HG03442 (cell line): Measurements from ENCODE around the gene CTDP1.

Experiments used
- ATAC-seq: cut with Tn5 transposase; IDR thresholded peaks from one replicate; pipeline ENCODE4 v1.9.1; 2021; ENCODE audit warnings: mild to moderate bottlenecking, moderate library complexity; ENCODE audit not compliant: unreplicated experiment

Gene CTDP1

DNA sequence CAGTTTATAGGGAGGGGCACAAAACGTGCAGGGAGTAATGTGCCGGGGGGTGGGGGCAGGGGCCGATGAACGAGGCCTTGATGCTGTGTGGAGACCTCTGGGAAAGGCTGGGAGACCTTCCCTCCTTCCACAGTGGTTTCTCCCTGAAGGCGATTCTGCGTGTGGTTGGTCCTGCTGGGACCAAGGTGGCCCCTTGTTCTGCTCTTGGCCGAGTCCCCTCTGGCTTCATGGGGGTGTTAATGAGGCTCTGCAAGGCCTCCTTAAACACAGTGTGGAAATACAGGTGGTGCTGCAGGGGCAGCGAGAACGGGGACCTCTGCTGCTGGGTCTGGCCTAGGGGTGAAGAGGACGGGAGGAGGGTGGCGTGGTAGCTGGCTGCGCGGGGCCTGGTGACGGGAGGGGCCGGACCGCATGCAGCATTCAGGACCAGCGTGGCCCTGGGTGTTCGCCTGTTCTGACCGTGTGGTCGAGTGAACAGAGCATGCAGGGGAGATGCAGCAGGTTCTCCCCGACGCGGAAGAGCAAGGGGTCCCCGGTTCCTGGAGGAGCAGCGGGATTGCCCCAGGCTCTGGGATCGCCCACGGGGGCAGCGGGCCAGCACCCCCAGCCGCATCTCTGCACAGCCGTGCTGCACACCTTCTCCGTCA, 76.0 kb downstream of the CTDP1 start:
- ATAC-seq, result no peak

DNA sequence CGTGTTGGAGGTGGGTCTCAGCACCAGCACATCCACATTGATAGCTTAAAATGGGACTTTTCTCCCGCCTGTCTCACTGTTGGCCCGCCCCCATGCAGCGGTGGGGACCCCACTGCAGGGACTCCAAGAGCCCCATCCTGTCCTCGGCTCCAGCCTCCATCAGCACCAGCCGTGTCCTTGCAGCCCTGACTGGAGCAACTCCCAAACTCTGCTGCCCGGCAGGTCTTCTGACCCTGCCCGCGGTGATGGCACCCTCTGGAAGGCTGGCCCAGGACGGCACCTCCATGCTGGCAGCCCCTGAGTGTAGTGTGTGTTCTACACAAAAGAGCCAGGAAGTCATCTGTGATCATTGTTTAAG, 76.5 kb downstream of the CTDP1 start:
- ATAC-seq, result no peak

DNA sequence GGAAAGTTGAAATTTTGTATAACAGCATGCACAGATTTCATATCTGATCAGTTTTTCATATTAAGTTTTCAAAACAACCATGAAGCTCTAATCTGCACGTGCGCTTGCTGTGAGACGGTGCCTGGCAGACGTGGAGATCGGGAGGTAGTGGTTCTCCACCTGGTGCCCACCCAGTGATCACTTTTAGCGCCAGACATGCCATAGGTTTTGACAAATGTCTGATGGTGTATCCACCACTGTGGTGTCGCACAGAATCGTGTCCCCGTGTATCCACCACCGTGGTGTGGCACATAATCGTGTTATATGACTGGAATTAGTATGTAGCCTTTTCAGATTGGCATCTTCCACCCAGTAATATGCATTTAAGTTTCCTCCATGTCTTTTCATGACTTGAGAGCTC, 77.2 kb downstream of the CTDP1 start:
- ATAC-seq, result no peak

DNA sequence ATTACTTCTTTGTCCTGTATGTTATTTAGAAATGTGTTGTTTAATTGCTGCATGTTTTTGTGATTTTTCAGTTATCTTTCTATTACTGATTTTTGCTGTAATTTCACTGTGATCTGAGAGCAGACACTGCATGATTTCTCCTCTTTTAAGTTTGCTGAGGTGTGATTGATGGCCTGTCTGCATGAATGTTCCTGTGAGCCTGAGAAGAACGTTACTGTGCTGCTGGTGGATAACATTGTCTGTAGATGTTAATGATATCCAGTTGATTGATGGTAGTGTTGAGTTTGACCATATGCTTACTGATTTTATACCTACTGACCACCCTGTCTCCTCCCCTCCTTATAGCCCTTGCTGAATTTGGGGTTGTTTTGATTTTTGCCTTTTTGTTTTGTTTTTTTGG, 80.7 kb downstream of the CTDP1 start:
- ATAC-seq, result no peak

DNA sequence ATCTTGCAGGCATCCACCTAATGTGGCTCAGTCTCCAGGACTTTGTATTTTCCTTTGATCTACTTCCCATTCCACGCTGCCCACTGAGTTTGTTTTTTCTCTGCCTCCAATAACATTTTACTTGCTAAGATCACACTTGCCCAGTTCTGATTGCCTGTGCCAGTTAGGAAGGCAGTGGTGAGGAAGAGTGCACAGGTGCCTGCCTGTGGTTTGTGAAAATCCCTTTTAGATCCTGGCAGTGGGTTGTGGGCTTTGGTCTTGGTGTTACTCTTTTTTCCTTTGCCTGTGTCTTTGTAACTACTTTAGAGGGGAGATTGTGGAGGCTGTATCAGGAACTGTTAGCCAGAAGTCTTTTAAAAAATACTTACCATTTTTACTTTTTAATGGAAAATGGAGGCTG, 81.3 kb downstream of the CTDP1 start:
- no peak for ATAC-seq

DNA sequence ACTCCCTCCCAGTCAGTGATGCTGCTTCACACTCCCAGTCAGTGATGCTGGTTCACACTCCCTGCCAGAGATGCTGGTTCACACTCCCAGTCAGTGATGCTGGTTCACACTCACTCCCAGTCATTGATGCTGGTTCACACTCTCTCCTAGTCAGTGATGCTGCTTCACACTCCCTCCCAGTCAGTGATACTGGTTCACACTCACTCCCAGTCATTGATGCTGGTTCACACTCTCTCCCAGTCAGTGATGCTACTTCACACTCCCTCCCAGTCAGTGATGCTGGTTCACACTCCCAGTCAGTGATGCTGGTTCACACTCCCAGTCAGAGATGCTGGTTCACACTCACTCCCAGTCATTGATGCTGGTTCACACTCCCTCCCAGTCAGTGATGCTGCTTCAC, 83.8 kb downstream of the CTDP1 start:
- ATAC-seq, result no peak

DNA sequence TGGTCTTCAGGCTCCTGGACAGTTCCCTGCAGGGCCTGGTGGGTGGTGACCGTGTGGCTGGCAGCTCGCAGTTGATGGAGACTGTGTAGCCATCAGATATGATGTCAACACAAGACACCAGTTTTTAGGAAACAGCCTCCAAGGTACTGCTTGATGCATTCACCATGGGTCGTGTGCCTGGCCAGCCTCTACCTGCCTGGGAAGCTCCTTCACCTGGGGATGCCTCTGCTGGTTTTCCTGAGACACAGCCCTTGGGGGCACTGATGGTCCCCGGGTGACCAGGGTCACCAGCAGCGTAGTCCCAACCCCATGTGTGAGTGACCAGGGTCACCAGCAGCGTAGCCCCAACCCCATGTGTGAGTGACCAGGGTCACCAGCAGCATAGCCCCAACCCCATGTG, 84.5 kb downstream of the CTDP1 start:
- no peak for ATAC-seq

DNA sequence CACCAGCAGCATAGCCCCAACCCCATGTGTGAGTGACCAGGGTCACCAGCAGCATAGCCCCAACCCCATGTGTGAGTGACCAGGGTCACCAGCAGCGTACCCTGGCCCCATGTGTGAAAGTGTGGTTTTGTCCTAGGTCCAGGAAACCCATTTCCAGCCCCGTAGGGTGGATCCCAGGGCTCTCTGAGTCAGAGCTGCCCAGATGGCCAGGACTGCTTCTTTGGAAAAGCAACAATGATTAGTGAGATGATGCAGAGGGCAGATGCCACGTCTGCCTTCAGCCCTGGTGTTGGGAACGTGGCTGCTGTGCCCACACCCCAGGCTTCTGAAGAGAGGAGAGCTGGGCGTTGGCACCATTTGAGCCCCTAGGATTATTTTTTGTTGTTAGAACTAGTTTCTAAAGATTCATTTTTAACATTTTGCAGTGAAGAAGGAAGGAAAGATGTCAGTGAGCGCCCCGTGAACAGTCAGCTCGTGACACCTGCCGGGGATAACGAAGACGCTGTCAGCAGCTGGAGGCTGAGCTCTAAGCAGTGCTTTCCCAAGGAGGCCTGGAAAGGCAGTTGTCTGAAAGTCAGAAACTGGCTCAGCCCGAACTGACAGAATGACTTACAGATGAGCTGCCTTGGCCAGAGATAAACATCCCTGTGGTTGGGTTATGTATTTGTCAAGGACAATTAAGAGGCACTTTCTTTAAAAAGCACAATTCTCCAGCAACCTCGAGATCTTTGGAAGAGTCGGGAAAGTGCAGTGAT, 86.1 kb downstream of the CTDP1 start:
- no peak for ATAC-seq

DNA sequence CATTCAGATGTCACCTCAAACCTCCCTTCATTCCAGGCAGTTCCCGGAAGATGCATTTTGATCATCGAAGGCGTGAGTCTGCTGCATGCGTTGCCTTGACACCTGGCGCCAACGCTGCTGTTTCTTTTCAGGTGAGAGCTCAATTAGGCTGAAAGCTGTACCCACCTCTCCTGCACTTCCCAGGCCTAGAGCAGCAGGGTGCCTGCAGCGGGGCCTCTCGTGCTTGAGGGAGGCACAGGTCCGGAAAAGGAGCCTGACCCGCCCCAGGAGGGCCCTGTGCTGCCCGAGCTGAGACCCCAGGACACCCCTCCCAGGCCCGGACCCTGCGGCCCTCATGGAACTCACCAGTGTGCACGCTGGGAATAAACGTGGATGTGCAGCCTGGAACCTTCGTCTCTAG, 86.7 kb downstream of the CTDP1 start:
- ATAC-seq, result no peak

DNA sequence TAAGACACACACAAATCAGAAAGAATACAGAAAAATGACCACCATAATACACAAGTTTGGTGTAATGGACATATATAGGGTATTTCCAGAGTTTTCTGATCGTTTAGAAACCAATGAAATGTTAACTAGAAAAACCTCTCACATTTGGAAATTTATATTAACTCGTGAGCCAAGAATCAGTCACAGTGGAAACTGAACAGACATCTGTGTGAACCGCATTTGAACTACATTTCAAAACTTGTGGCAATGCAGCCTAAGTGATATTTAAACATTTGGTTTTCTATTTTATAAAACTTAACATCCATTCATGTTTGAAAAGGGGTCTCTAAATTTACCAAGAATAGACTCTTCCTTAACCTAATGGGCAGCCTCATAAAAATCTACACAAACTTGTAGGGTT, 89.1 kb downstream of the CTDP1 start:
- ATAC-seq, result no peak

DNA sequence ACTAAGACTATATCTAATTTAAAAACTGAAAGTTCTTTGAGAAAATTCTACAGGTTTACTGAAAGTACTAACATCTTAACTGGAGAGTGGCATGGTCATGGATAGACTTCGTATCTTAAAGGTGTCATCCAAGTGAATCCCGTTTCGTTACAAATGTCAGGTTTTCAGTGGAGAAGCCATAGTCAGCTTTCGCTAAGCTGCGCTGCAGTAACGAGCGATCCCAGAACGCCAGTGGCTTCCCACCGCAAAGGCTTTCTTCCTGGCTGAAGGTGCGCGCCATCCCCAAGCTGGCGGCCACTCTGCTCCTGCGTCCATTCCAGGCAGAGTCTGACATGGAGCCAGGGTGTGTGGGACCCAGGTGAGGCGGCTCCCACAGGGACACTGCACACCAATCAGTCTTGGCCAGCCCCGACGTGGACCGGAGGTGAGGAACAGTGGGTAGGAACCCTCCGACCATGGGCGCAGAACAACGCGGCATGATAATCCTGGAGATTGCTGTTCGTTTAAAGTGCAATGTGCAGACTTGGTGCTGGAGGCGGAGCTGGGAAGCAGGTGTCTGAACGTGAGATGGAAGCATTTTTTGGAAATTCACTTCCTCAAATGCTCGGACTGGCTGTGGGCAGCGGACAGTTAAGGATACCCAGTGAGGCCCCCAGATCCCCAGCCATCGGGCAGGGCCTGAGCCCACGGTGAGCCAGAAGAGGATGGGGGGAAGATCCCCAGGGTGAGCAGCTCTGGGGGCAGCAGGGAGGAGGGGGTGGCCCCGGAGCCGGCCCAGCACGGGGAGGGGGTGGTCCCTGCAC, 90.3 kb downstream of the CTDP1 start:
- no peak for ATAC-seq

DNA sequence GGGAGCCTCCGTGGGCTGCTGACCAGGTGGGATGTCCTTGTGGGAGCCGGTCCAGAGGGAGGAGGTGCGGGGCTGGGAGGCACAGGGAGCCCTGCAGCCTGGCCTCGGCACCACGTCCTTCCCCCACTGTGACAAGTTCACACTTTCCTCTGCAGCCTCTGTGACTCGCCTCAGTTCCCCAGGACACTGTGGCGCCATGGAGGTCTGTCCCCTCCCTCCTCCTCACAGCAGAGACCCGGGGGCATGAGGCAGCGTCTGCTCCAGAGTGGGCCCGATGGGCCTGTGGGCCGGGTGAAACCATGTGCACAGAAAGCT, 90.9 kb downstream of the CTDP1 start:
- ATAC-seq, result no peak

DNA sequence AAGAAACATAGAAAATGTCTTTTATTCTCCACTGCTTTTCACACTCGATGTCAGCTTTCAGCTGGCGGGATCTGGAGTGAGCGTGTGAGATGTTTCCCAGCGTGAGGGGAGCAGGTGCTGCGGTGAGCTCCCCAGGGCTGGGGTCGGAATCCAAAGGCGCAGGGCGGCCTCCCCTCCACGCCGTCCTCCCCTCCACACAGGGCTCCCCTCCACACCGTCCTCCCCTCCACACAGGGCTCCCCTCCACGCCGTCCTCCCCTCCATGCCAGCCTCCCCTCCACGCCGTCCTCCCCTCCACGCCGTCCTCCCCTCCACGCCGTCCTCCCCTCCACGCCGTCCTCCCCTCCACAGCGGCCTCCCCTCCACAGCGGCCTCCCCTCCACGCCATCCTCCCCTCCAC, 91.2 kb downstream of the CTDP1 start:
- no peak for ATAC-seq

DNA sequence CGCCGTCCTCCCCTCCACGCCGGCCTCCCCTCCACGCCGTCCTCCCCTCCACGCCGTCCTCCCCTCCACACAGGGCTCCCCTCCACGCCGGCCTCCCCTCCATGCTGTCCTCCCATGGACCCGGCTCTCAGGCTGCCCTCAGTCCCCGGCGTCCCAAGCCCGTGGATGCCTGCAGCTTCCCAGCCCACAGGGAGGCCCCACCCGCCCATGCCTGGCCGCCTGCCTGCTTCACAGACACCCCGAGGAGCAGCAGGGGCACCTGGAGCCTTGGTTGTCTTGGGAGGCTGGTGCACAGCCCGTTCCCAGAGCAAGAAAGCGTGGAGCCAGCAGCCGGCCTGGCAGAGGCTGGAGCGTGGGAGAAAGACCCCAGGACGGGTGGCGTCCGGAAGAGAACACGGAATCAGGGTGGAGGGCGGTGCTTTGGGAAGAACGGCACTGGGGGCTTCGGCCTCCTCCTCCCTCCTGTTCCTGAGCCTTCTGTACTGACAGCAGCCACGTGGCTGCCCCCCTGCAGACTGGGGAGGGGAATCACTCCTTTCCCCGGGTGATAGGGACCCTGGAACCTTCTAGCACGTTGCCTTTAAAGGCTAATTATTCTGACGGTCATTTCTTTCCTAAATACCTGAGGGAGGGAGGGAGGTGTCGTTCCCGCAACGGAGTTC, 92.0 kb downstream of the CTDP1 start:
- no peak for ATAC-seq

DNA sequence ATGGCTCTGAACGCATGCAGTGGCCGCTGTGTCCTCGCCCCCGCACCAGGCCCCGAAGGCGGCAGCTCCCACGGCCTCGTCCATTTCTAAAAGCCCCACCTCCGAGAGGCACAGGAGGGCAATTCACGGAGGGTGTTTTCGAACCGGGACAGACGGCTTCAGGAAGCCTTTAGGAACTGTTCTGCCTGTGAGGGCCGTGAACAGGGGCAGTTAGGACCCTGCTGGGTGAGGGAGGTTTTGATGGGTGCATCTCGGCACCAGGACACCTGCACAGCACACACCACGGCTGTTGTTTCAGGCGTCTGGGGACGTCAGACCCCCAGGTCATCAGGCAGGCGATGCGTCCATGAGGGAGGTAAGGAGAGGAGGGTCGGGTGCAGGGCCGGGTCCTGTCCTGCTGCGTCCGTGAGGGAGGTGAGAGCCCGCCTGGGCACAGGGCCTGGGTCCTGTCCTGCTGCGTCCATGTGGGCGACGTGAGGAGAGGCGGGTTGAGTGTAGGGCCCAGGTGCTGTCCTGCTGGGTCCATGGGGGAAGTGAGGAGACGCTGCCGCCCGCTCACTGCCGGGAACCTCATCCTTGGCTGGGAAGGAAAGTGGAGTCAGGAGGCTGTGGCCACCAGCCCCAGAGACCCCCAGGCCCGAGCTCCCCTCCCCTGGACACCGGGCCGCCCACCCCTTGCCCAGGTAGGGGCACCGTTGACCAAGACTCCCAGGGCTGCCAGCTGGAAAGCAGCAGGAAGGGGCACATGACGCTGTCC, 92.7 kb downstream of the CTDP1 start:
- ATAC-seq, result no peak

DNA sequence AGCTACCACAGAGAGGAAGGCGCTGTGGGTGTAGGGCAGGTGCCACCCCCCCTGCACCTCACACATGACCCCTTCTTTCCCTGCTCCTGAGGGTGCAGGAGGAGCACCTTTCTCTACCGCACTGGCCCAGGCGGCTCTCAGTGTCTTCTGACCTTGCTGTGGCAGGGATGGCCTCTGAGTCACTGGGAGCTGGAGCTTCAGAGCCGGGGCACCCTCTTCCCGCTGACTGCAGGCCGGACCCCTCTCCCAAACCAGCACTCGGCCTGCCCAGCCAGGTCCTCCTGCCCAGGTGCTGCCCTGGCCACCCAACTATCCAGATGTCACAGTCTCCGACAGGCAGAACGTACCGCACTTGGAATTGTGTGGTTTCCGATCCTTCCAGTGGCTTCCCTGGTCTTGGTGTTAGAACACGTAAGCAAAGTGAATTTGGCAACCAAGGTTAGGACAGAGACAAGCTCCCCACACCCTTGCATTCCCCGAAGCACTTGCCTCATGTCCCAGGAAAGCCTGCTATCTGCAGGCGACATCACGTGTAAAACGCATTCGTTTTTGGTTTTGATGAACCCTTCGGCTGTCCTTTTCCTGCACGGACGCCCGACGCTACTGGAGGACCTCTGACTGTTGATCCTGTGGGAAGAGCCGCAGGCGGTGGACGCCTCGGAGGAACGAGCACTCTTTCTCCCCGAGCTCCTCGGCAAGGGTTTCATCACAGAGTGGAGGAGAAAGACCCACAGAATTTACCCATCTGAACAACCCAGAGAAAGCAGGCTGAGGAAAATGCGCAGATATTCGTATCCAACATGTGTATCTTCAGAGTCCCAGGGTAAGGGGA, 93.5 kb downstream of the CTDP1 start:
- ATAC-seq, result no peak

DNA sequence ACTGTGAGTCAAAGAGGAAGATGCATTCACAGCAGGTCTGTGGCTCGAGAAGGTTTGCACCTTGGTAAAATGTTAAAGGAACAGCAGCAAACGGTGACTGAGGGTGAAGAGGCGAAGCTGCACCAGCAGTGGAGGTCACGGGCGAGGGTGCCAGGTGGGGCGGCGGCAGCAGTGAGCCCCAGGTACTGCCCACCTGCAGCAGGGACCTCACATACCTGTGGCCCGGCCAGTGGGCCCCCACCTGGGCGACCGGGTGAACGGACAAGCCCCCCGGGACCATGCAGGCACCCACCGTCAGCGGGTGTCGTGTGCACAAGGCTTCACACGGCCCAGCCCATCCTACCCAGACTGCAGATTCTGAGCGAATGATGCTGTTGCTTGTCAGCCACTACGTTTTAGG, 94.5 kb downstream of the CTDP1 start:
- no peak for ATAC-seq

DNA sequence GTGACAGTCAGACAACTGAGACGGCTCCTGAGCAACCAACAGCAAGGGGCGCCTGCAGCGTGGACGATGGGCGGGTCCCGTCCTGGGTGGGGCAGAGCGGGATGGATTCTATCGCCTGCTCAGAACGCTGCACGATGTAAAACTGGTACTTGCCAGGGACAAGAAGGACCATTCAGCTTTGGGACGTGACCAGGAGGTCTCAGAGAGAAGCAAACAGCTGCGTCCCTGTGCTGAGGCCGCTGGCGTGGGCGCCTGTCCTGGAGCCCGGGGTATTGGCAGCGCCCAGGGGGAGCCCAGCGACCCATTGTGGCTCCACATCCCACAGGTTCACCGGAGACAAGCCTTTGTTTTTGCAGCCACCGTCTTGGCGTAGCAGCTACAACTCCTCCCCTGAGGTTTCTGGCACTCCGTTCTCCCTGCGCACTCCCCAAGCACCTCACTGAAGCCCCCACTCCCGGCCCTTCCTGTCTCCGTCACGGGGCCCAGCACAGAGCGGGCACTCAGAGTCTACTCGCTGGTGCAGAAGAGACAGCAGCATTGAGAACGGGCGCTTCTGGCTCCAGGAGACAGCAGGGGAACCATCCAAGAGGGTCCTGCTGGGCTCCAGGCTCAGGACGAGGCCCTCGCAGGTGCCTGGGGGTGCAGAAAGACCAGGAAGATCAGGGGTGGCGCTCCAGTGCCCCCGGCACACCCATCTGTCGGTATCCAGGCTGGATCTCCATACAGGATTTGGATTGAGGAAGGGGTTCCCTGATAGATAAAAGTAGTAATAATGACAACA, 96.0 kb downstream of the CTDP1 start:
- no peak for ATAC-seq

DNA sequence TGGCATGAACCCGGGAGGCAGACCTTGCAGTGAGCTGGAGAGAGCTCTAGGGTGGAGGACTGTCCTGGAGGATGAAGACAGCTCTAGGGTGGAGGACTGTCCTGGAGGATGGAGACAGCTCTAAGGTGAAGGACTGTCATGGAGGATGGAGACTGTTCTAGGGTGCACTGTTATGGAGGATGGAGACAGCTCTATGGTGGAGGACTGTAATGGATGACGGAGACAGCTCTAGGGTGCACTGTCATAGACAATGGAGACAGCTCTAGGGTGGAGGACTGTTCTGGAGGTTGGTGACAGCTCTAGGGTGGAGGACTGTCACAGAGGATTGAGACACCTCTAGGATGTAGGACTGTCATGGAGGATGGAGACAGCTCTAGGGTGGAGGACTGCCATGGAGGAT, 97.1 kb downstream of the CTDP1 start:
- ATAC-seq, result no peak
